HTR-8/SVneo (cell line): ENCODE measurements around the gene OR7G3.

Experiments
- DNase-seq: peaks from one replicate; pipeline ENCODE4 v3.0.0; 2011; ENCODE audit warnings: low spot score, mixed read lengths; ENCODE audit not compliant: insufficient read length
- FAIRE-seq: peaks from 2 replicates; lab custom pipeline; 2011; peaks lifted over from hg19 to GRCh38; lab: Jason Lieb, UNC

The OR7G3 gene

DNA sequence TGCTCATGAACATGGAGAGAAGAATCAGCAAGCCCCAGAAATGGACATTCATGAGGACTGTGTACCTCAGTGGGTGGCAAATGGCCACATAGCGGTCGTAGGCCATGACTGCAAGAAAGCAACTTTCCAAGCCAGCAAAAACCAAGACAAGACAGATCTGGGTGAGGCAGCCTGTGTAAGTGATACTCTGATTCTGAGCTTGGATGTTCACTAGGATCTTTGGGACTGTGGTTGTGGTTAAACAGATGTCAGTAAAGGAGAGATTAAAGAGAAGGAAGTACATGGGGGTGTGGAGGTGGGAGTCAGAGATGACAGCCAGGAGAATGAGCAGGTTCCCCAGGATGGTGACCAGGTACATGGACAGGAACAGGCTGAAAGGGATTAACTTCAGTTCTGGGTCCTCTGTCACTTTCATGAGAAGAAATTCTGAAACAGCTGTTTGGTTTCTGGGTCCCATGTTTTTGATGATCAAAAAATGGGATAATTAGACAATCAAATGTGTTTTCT is 11.4 kb downstream of the OR7G3 start, which contains the start of gene OR7G1:
Gene OR7G1, minus strand, starts transcription at position 457 of the 507 bp plus-strand sequence. Its CDS starts 0 bp downstream, at position 457.
- DNase-seq = no peak

DNA sequence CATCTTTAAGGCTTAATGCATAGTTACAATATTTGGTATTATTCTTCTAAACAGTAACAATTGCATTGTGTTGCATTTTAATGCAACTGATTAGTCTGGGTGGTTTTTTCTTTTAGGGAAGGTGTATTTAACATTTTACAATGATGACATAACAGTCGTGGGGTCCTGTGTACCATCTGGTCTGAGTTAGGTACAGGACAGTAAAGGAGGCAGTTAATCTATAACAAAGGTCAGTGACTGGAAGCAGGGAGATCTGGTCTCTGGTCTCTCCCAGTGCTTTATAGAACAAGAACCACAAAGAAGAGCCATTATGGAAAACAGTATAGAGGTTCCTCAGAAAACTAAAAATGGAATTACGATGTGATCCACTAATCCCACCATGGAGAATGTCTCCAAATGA is 16.8 kb downstream of the OR7G3 start:
- no peak for FAIRE-seq
- DNase-seq = no peak

More for the DNA sequence above, 11.4 kb downstream of the OR7G3 start, which contains the start of gene OR7G1:
- FAIRE-seq = no peak

DNA sequence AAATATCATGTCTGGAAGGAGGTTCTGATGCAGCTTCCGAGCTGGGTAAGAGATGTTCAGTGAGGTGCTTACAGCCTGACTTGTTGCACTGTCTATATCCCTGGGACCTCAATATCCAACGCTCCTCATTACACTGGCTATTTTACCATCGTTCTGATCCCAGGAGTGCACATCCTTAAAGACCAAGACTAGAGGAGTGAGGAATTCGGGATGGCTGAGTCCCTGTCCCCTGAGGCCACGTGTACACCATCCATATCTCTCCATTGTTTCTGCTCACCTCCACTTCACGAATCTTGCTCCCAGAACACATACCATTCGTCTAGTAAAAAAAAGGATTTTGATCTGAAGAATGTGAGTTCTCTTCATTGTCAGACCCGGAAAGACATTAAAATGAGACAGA is 19.4 kb downstream of the OR7G3 start, which contains the start of gene OR7G2:
Gene OR7G2, minus strand, starts transcription at position 101 of the 400 bp plus-strand sequence. CDS start 4,232 bp downstream, outside the sequence.
- DNase-seq = no peak
- no peak for FAIRE-seq

DNA sequence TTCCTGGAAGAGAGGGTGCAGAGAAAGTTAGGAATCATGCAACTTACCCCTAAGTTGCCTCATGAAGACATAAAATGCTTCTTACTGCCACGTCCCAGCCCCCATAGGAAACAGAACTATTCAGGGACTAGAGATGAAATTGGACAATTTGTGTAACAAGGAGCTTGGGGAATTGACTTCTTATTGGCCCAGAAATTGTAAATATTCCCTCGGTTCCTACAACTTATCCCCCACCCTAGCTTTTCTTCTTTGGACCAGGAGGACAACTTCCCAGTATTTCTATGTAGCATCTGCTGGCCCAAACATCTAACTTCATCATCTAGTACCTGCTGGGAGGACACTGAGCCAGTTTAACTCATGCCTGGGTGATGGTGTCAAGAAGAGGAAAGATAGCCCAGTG is 40.0 kb downstream of the OR7G3 start, which contains the start of gene OR1M1:
Gene OR1M1, plus strand, starts transcription at position 301 of the 400 bp plus-strand sequence. CDS start 6,184 bp downstream, outside the sequence.
- DNase-seq = no peak
- FAIRE-seq = no peak

DNA sequence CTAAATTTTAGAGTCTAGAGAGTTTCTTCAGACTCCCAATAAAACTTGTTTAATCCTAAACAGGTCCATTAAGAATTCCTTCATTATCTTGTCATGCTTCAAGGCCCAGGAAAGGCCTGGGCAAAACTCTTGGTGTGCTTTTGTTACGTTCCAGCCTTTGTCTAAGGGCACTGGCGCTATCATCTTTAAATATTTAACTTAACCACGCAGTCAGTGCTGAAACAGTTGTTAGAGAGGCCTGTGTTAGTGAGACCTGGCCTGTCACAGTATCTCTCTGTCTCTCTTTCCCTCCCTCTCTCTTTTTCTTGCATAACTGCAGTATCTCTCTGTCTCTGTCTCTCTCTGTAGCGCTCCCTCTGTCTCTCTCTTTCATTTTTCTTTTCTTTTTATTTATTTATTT is 48.1 kb downstream of the OR7G3 start:
- FAIRE-seq (no peak), DNase-seq (no peak)

DNA sequence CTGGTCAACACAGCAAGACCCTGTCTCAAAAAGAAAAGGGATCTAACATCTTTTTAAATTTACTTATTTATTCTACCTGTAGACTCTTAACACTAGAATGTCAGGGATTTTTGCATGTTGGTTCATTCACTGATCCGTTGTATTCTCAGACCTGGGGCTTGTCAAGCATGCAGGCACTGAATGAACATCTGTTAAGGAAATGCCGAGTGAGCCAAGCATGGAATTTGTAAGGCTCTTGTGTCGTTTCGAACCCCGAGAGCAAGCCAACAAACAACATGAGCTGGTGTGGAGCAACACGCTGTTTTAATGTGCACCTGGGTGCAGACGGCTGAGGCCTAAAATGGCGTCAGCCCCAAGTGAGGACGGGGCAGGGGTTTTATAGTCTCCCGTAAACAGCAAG is 49.8 kb downstream of the OR7G3 start:
- no peak for DNase-seq
- no peak for FAIRE-seq
